ENCODE measurements around the gene TUBB6.

DNA sequence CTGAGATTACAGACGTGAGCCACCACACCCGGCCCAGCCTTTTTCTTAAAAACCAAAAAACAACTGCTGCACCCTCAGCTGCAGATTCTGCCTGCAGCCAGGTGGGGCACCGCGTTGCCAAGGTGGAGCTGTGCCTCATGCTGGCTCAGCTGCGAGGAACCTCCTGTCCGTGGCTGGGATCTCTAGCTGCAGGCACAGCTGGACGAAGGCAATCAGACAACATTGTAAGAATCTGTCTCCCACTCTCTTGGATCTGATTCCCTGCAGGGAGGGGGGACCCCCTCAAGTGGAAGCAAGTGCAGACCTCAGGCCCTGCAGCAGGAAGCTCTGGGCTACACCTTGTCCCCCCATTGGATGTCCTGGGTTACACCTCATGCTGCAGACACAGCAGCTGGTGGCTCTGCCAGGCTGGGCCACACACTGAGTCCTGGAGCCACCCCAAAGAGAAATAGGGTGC, 29.8 kb upstream of the TUBB6 start:
- TF ChIP-seq POLR2A (IDR thresholded peaks at IDR 0.05) = no peak
- TF ChIP-seq, protein P1, sequence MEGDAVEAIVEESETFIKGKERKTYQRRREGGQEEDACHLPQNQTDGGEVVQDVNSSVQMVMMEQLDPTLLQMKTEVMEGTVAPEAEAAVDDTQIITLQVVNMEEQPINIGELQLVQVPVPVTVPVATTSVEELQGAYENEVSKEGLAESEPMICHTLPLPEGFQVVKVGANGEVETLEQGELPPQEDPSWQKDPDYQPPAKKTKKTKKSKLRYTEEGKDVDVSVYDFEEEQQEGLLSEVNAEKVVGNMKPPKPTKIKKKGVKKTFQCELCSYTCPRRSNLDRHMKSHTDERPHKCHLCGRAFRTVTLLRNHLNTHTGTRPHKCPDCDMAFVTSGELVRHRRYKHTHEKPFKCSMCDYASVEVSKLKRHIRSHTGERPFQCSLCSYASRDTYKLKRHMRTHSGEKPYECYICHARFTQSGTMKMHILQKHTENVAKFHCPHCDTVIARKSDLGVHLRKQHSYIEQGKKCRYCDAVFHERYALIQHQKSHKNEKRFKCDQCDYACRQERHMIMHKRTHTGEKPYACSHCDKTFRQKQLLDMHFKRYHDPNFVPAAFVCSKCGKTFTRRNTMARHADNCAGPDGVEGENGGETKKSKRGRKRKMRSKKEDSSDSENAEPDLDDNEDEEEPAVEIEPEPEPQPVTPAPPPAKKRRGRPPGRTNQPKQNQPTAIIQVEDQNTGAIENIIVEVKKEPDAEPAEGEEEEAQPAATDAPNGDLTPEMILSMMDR (IDR thresholded peaks at IDR 0.05) = no peak
